Measurements from ENCODE around the gene RNFT2.

- no peak for TF ChIP-seq POLR2A (IDR thresholded peaks at IDR 0.05)
- TF ChIP-seq, protein P1, sequence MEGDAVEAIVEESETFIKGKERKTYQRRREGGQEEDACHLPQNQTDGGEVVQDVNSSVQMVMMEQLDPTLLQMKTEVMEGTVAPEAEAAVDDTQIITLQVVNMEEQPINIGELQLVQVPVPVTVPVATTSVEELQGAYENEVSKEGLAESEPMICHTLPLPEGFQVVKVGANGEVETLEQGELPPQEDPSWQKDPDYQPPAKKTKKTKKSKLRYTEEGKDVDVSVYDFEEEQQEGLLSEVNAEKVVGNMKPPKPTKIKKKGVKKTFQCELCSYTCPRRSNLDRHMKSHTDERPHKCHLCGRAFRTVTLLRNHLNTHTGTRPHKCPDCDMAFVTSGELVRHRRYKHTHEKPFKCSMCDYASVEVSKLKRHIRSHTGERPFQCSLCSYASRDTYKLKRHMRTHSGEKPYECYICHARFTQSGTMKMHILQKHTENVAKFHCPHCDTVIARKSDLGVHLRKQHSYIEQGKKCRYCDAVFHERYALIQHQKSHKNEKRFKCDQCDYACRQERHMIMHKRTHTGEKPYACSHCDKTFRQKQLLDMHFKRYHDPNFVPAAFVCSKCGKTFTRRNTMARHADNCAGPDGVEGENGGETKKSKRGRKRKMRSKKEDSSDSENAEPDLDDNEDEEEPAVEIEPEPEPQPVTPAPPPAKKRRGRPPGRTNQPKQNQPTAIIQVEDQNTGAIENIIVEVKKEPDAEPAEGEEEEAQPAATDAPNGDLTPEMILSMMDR (IDR thresholded peaks at IDR 0.05), result no peak
Measured at GRCh38 chr12:116867523-116867922, 129.4 kb downstream of the RNFT2 start.

All from lower leg skin (tissue), 3 donors.